KMS-11 (cell line): ENCODE data around the gene FBXL7.

Experiments
- H2AFZ ChIP-seq: fragments of 200-600 bp; sonication (generic); 2 replicates; pipeline ENCODE4 v1.6.1; 2016; ENCODE audit warnings: antibody characterized with exemption, mixed run types, low read depth
- H3K27ac ChIP-seq: fragments of 200-600 bp; sonication (generic); 2 replicates; pipeline ENCODE4 v1.6.1; 2016; ENCODE audit warnings: mild to moderate bottlenecking, mixed run types
- H3K27me3 ChIP-seq: fragments of 200-600 bp; sonication (generic); 2 replicates; pipeline ENCODE4 v1.6.1; 2017; ENCODE audit warnings: mild to moderate bottlenecking, low read depth, mixed run types, moderate library complexity; ENCODE audit not compliant: insufficient read depth
- H3K36me3 ChIP-seq: fragments of 200-600 bp; sonication (generic); 2 replicates; pipeline ENCODE4 v1.6.1; 2017; ENCODE audit warnings: mild to moderate bottlenecking, mixed run types; ENCODE audit not compliant: insufficient read depth
- H3K4me1 ChIP-seq: fragments of 200-600 bp; sonication (generic); 2 replicates; pipeline ENCODE4 v1.6.1; 2016; ENCODE audit warnings: mild to moderate bottlenecking, low read depth, mixed run types; ENCODE audit not compliant: poor library complexity, severe bottlenecking
- H3K4me2 ChIP-seq: fragments of 200-600 bp; sonication (generic); 2 replicates; pipeline ENCODE4 v1.7.0; 2016; ENCODE audit warnings: mild to moderate bottlenecking, mixed run types
- H3K4me3 ChIP-seq: fragments of 200-600 bp; sonication (generic); IDR thresholded peaks from 2 replicates; pipeline ENCODE4 v1.6.1; 2017; ENCODE audit warnings: low read depth, low read length, mixed read lengths; ENCODE audit not compliant: insufficient read depth
- H3K79me2 ChIP-seq: fragments of 200-600 bp; sonication (generic); 2 replicates; pipeline ENCODE4 v1.6.1; 2016; ENCODE audit warnings: low read depth, mixed run types; ENCODE audit not compliant: insufficient read depth
- H3K9ac ChIP-seq: fragments of 200-600 bp; sonication (generic); 2 replicates; pipeline ENCODE4 v1.6.1; 2016; ENCODE audit warnings: mild to moderate bottlenecking, mixed run types
- H4K20me1 ChIP-seq: fragments of 200-600 bp; sonication (generic); 2 replicates; pipeline ENCODE4 v1.6.1; 2016; ENCODE audit warnings: mild to moderate bottlenecking, mixed run types; ENCODE audit not compliant: insufficient read depth
- TF ChIP-seq, protein P1 (sequence below): fragments of 200-600 bp; sonication (generic); conservative IDR thresholded peaks from 2 replicates; pipeline ENCODE4 v1.6.1; 2017; ENCODE audit warnings: low read depth, mild to moderate bottlenecking, antibody characterized with exemption, low read length, moderate library complexity, mixed read lengths

The FBXL7 gene

DNA sequence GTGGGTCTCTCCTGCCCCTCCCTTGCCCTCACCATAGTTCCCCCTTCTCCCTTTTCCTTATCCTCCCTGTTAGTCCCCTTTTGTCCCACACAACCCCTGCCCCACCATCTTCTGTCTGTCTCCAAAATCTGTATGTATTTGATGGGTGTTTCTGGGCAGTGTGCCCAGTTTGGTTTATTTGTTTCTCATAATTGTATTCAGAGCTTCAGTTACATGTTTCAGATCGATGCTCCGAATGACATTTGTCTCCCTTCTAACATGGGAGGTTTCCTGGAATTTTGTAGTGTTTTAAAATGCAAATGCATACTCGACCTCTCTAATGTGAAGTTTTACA is 22.2 kb downstream of the FBXL7 start:
- H3K9ac ChIP-seq: peak overlapping the region; percentile 7; the same call in 1 of the 2 replicates
- no peak overlapping the region for H3K4me3 ChIP-seq
- TF ChIP-seq, protein P1, sequence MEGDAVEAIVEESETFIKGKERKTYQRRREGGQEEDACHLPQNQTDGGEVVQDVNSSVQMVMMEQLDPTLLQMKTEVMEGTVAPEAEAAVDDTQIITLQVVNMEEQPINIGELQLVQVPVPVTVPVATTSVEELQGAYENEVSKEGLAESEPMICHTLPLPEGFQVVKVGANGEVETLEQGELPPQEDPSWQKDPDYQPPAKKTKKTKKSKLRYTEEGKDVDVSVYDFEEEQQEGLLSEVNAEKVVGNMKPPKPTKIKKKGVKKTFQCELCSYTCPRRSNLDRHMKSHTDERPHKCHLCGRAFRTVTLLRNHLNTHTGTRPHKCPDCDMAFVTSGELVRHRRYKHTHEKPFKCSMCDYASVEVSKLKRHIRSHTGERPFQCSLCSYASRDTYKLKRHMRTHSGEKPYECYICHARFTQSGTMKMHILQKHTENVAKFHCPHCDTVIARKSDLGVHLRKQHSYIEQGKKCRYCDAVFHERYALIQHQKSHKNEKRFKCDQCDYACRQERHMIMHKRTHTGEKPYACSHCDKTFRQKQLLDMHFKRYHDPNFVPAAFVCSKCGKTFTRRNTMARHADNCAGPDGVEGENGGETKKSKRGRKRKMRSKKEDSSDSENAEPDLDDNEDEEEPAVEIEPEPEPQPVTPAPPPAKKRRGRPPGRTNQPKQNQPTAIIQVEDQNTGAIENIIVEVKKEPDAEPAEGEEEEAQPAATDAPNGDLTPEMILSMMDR: no peak
- H3K4me2 ChIP-seq: peak overlapping the region; percentile 82
- no peaks in the 10 kb centered on the region for H3K36me3 ChIP-seq
- peak overlapping the region; percentile 33; the same call in 1 of the 2 replicates for H3K27ac ChIP-seq
- peaks cover 64% of the 10 kb centered on the region; the same call in 1 of the 2 replicates for H3K79me2 ChIP-seq
- no peaks in the 10 kb centered on the region for H4K20me1 ChIP-seq
- H3K4me1 ChIP-seq: peaks cover 53% of the 10 kb centered on the region
- H2AFZ ChIP-seq: no peak overlapping the region
- no peaks in the 10 kb centered on the region for H3K27me3 ChIP-seq

DNA sequence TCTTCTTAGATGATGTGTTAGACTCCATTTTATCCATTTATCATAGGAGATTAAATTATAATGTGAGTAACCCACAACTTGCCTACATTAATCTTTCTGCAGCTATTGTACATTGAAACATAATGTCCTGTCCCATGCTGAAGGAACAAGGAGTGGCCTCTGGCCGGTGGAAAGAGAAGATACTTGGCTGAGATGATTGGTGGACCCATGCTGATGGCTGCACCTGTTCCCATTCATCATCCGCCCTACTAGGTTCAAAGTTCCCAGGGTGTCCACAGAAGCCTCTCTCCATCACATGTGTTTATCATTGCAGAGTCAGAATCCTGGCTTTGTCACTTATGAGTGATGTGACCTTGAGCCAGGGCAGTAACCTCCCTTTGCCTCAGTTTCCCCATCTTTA is 24.7 kb downstream of the FBXL7 start:
- no peak overlapping the region for H3K4me3 ChIP-seq
- H3K36me3 ChIP-seq: no peaks in the 10 kb centered on the region
- H3K27me3 ChIP-seq: no peaks in the 10 kb centered on the region
- H3K4me1 ChIP-seq: peaks cover 38% of the 10 kb centered on the region
- no peak overlapping the region for H3K9ac ChIP-seq
- TF ChIP-seq, protein P1: no peak
- no peak overlapping the region for H3K27ac ChIP-seq
- H2AFZ ChIP-seq: no peak overlapping the region
- H3K4me2 ChIP-seq: no peak overlapping the region
- no peaks in the 10 kb centered on the region for H4K20me1 ChIP-seq
- H3K79me2 ChIP-seq: peaks cover 47% of the 10 kb centered on the region; the same call in 1 of the 2 replicates

DNA sequence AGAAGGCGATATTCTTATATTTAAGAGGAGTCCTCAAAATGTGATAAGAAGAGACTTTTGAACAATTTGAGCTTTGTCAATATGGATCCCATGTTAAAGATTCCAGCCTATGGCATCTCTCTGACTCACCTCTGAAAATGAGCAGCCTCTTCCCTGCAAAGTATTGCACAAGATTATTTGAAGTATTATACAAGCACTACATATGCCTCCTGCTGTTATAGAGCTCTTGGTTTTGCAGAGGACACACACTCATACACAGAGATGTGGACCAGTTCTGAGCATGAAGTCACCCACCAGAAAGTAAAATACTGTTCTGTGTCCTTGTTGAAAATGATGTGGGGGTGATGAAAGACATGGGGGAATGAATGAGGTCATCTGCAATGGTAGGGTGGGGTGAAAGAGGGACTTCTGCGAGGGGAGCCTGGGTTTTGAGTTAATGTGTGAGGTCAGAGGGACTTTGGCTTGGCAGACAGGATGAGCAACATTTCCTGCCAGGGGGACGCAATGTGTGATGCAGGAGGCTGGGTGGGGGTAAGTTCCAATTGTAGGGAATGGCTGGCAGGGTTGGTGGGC is 25.8 kb downstream of the FBXL7 start:
- Histone ChIP-seq H3K27ac (no peak overlapping the region), H3K79me2 (peaks cover 39% of the 10 kb centered on the region; the same call in 1 of the 2 replicates), H3K9ac (no peak overlapping the region), H3K4me3 (no peak overlapping the region), H2AFZ (no peak overlapping the region), H3K4me2 (no peak overlapping the region), H3K27me3 (no peaks in the 10 kb centered on the region), H4K20me1 (no peaks in the 10 kb centered on the region), H3K36me3 (no peaks in the 10 kb centered on the region), H3K4me1 (peaks cover 28% of the 10 kb centered on the region)
- TF ChIP-seq, protein P1: no peak

DNA sequence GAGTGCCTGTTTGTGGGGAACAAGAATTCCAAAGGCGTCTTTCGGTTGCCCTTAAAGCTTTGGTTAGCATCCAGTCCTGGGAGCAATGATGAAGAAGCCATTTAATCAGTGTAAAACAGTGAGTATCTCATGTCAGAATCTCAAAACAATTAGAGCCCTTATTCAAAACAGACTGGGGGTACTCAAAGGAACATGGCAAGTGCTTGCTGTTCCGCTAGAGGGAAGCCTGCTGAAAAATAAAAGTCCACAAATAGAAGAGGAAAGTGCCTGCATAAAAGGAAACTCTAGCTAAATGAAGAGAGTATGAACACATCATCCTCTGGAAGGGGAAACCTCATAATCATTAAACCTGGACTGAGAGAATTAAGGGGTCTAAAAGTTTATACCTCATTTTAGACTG is 26.4 kb downstream of the FBXL7 start:
- Histone ChIP-seq H3K27ac (no peak overlapping the region), H3K36me3 (no peaks in the 10 kb centered on the region), H2AFZ (no peak overlapping the region), H3K4me2 (no peak overlapping the region), H3K9ac (no peak overlapping the region), H3K79me2 (peaks cover 32% of the 10 kb centered on the region; the same call in 1 of the 2 replicates), H3K4me3 (no peak overlapping the region), H3K4me1 (peaks cover 21% of the 10 kb centered on the region), H4K20me1 (no peaks in the 10 kb centered on the region), H3K27me3 (no peaks in the 10 kb centered on the region)
- TF ChIP-seq, protein P1: no peak
